ENCODE data around the gene TOLLIP.

TOLLIP gene

DNA sequence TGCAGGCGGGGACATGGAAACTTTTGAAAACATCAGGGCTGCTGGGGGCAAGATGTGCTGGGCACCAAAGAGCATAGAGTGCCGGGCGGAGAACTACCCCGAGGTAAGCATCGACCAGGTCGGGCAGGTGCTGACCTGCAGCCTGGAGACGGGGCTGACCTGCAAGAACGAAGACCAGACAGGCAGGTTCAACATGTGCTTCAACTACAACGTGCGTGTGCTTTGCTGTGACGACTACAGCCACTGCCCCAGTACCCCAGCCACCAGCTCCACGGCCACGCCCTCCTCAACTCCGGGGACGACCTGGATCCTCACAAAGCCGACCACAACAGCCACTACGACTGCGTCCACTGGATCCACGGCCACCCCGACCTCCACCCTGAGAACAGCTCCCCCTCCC is 67.1 kb downstream of the TOLLIP start:
- no peak for DNase-seq (ENCODE audit: insufficient read length, low spot score)
- no peak for TF ChIP-seq POU2F2 (IDR thresholded peaks at IDR 0.05; ENCODE audit: low read depth, low read length)
- no peak for TF ChIP-seq POLR2AphosphoS5 (IDR thresholded peaks at IDR 0.05; ENCODE audit: low read depth, low read length)
- no peak for TF ChIP-seq SPI1 (IDR thresholded peaks at IDR 0.05; ENCODE audit: low read depth, low read length)
- TF ChIP-seq POLR2A (IDR thresholded peaks at IDR 0.05; ENCODE audit: low read depth, low read length): no peak
- no peak for TF ChIP-seq TAF1 (IDR thresholded peaks at IDR 0.05; ENCODE audit: low read depth, low read length)
- TF ChIP-seq PAX5 (IDR thresholded peaks at IDR 0.05; ENCODE audit: insufficient read depth, low read length, severe bottlenecking): no peak
- no peak for FAIRE-seq

DNA sequence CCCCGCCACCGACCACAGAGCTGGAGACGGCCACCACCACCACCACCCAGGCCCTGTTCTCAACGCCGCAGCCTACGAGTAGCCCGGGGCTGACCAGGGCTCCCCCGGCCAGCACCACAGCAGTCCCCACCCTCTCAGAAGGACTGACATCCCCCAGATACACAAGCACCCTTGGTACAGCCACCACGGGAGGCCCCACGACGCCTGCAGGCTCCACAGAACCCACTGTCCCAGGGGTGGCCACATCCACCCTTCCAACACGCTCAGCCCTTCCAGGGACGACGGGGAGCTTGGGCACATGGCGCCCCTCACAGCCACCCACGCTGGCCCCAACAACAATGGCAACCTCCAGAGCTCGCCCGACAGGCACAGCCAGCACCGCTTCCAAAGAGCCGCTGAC is 67.7 kb downstream of the TOLLIP start:
- no peak for FAIRE-seq
- TF ChIP-seq SPI1 (IDR thresholded peaks at IDR 0.05; ENCODE audit: low read depth, low read length) (no peak), POU2F2 (IDR thresholded peaks at IDR 0.05; ENCODE audit: low read depth, low read length) (no peak), POLR2A (IDR thresholded peaks at IDR 0.05; ENCODE audit: low read depth, low read length) (no peak), POLR2AphosphoS5 (IDR thresholded peaks at IDR 0.05; ENCODE audit: low read depth, low read length) (no peak), TAF1 (IDR thresholded peaks at IDR 0.05; ENCODE audit: low read depth, low read length) (no peak), PAX5 (IDR thresholded peaks at IDR 0.05; ENCODE audit: insufficient read depth, low read length, severe bottlenecking) (no peak)
- DNase-seq (ENCODE audit: insufficient read length, low spot score): no peak

GRCh38 chr11:1240771-1241170 is 68.7 kb downstream of the TOLLIP start:
- no peak for DNase-seq (ENCODE audit: insufficient read length, low spot score)
- FAIRE-seq: no peak
- TF ChIP-seq POU2F2 (IDR thresholded peaks at IDR 0.05; ENCODE audit: low read depth, low read length) (no peak), POLR2AphosphoS5 (IDR thresholded peaks at IDR 0.05; ENCODE audit: low read depth, low read length) (no peak), TAF1 (IDR thresholded peaks at IDR 0.05; ENCODE audit: low read depth, low read length) (no peak), PAX5 (IDR thresholded peaks at IDR 0.05; ENCODE audit: insufficient read depth, low read length, severe bottlenecking) (no peak), POLR2A (IDR thresholded peaks at IDR 0.05; ENCODE audit: low read depth, low read length) (no peak), SPI1 (IDR thresholded peaks at IDR 0.05; ENCODE audit: low read depth, low read length) (no peak)

DNA sequence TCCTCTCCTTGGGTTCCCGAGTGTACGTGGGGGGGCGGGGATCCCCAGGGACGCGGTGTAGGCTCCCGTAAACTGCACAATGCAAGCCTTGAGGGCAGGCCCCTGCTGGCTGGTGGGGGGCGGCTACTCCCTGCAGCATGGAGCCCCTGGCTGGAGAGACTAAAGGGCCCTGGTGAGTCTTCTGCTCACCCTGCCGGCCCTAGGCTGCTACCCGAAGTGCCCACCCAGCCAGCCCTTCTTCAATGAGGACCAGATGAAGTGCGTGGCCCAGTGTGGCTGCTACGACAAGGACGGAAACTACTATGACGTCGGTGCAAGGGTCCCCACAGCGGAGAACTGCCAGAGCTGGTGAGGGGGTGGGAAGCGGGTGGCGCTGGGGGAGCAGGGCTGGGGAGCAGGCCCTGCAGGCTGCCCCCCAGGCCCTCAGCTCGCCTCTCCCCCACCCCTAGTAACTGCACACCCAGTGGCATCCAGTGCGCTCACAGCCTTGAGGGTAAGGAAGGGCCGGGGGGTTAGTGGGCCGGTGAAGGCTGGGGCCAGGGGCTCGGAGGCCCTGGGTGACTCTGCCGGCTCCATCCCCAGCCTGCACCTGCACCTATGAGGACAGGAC is 69.7 kb downstream of the TOLLIP start:
- DNase-seq (ENCODE audit: insufficient read length, low spot score): no peak
- FAIRE-seq: no peak
- TF ChIP-seq POU2F2 (IDR thresholded peaks at IDR 0.05; ENCODE audit: low read depth, low read length) (no peak), TAF1 (IDR thresholded peaks at IDR 0.05; ENCODE audit: low read depth, low read length) (no peak), POLR2AphosphoS5 (IDR thresholded peaks at IDR 0.05; ENCODE audit: low read depth, low read length) (no peak), PAX5 (IDR thresholded peaks at IDR 0.05; ENCODE audit: insufficient read depth, low read length, severe bottlenecking) (no peak), POLR2A (IDR thresholded peaks at IDR 0.05; ENCODE audit: low read depth, low read length) (no peak), SPI1 (IDR thresholded peaks at IDR 0.05; ENCODE audit: low read depth, low read length) (no peak)

DNA sequence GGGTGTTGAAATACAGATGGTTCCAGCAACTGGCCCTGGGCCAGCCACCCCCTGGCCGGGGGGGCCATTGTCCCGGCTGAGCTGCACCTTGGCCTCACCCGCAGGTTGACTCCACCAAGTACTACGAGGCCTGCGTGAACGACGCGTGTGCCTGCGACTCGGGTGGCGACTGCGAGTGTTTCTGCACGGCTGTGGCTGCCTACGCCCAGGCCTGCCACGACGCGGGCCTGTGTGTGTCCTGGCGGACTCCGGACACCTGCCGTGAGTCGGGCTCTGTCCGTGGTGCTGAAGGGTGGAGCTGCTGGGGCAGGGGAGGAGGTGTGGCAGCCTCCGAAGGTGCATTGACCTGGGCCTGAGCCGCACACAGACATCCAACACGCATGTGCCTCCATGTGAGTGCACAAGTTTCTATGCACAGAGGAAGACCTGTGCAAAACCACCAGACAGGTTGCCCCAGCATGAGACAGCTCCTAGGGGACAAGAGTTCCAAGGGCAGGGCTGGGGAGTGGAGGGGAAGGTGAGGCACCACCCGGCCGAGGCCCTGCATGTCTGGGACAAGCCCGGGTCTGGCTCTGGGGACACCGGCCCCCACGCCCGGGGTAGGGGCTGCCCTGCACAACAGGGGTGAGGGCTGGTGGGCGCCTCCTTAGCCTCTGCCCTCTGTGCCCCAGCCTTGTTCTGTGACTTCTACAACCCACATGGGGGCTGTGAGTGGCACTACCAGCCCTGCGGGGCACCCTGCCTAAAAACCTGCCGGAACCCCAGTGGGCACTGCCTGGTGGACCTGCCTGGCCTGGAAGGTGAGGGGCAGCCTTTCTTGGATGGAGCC is 70.5 kb downstream of the TOLLIP start:
- DNase-seq (ENCODE audit: insufficient read length, low spot score) (no peak), FAIRE-seq (no peak)
- no peak for TF ChIP-seq POU2F2 (IDR thresholded peaks at IDR 0.05; ENCODE audit: low read depth, low read length)
- TF ChIP-seq TAF1 (IDR thresholded peaks at IDR 0.05; ENCODE audit: low read depth, low read length): no peak
- TF ChIP-seq POLR2AphosphoS5 (IDR thresholded peaks at IDR 0.05; ENCODE audit: low read depth, low read length): no peak
- no peak for TF ChIP-seq POLR2A (IDR thresholded peaks at IDR 0.05; ENCODE audit: low read depth, low read length)
- no peak for TF ChIP-seq SPI1 (IDR thresholded peaks at IDR 0.05; ENCODE audit: low read depth, low read length)
- TF ChIP-seq PAX5 (IDR thresholded peaks at IDR 0.05; ENCODE audit: insufficient read depth, low read length, severe bottlenecking): no peak

- DNase-seq (ENCODE audit: insufficient read length, low spot score) (no peak), FAIRE-seq (no peak)
- TF ChIP-seq POLR2AphosphoS5 (IDR thresholded peaks at IDR 0.05; ENCODE audit: low read depth, low read length): no peak
- TF ChIP-seq SPI1 (IDR thresholded peaks at IDR 0.05; ENCODE audit: low read depth, low read length): no peak
- no peak for TF ChIP-seq POLR2A (IDR thresholded peaks at IDR 0.05; ENCODE audit: low read depth, low read length)
- TF ChIP-seq PAX5 (IDR thresholded peaks at IDR 0.05; ENCODE audit: insufficient read depth, low read length, severe bottlenecking): no peak
- no peak for TF ChIP-seq TAF1 (IDR thresholded peaks at IDR 0.05; ENCODE audit: low read depth, low read length)
- TF ChIP-seq POU2F2 (IDR thresholded peaks at IDR 0.05; ENCODE audit: low read depth, low read length): no peak
Measured at GRCh38 chr11:1237851-1238250, 71.6 kb downstream of the TOLLIP start.

DNA sequence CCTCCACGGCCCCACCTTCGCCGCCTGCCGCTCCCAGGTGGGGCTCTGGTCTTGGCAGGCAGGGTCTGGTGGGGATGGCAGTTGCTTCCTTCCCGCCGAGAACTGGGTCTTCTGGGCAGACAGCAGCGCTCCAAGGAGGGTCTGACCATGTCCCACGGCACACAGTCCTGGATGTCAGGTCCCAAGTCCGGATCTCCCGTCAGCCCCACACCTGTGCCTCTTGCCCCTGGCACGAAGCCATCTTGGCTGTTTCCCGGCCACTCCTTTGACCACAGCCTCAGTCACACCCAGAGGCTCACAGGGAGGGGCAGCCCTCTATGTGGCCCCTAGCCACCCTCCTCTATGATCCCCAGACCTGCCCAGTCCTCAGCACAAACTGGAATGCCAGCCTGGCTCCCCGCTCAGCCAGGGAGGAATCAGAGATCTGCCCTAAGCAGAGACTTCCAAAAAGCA is 72.3 kb downstream of the TOLLIP start:
- no peak for DNase-seq (ENCODE audit: insufficient read length, low spot score)
- no peak for TF ChIP-seq SPI1 (IDR thresholded peaks at IDR 0.05; ENCODE audit: low read depth, low read length)
- no peak for TF ChIP-seq PAX5 (IDR thresholded peaks at IDR 0.05; ENCODE audit: insufficient read depth, low read length, severe bottlenecking)
- TF ChIP-seq POLR2A (IDR thresholded peaks at IDR 0.05; ENCODE audit: low read depth, low read length): no peak
- no peak for TF ChIP-seq POLR2AphosphoS5 (IDR thresholded peaks at IDR 0.05; ENCODE audit: low read depth, low read length)
- TF ChIP-seq POU2F2 (IDR thresholded peaks at IDR 0.05; ENCODE audit: low read depth, low read length): no peak
- TF ChIP-seq TAF1 (IDR thresholded peaks at IDR 0.05; ENCODE audit: low read depth, low read length): no peak
- FAIRE-seq: no peak

GRCh38 chr11:1236316-1237127 is 72.9 kb downstream of the TOLLIP start:
- FAIRE-seq (no peak), DNase-seq (ENCODE audit: insufficient read length, low spot score) (no peak)
- TF ChIP-seq SPI1 (IDR thresholded peaks at IDR 0.05; ENCODE audit: low read depth, low read length) (no peak), POLR2AphosphoS5 (IDR thresholded peaks at IDR 0.05; ENCODE audit: low read depth, low read length) (no peak), POU2F2 (IDR thresholded peaks at IDR 0.05; ENCODE audit: low read depth, low read length) (no peak), POLR2A (IDR thresholded peaks at IDR 0.05; ENCODE audit: low read depth, low read length) (no peak), PAX5 (IDR thresholded peaks at IDR 0.05; ENCODE audit: insufficient read depth, low read length, severe bottlenecking) (no peak), TAF1 (IDR thresholded peaks at IDR 0.05; ENCODE audit: low read depth, low read length) (no peak)

All from GM12891 (cell line).